ENCODE measurements around the gene TTN. TPM values are rescaled to one million over a fixed set of nuclear protein-coding genes. Genes with fewer than 3 reads are reported as not detected.

Gene TTN
- total and polyA plus RNA-seq, 10 of the 15 experiments (the other 5 are each of a cell fraction or from before 2014, with no cell fraction given): 0.15 to 9.0 (median 1.8) TPM

DNA sequence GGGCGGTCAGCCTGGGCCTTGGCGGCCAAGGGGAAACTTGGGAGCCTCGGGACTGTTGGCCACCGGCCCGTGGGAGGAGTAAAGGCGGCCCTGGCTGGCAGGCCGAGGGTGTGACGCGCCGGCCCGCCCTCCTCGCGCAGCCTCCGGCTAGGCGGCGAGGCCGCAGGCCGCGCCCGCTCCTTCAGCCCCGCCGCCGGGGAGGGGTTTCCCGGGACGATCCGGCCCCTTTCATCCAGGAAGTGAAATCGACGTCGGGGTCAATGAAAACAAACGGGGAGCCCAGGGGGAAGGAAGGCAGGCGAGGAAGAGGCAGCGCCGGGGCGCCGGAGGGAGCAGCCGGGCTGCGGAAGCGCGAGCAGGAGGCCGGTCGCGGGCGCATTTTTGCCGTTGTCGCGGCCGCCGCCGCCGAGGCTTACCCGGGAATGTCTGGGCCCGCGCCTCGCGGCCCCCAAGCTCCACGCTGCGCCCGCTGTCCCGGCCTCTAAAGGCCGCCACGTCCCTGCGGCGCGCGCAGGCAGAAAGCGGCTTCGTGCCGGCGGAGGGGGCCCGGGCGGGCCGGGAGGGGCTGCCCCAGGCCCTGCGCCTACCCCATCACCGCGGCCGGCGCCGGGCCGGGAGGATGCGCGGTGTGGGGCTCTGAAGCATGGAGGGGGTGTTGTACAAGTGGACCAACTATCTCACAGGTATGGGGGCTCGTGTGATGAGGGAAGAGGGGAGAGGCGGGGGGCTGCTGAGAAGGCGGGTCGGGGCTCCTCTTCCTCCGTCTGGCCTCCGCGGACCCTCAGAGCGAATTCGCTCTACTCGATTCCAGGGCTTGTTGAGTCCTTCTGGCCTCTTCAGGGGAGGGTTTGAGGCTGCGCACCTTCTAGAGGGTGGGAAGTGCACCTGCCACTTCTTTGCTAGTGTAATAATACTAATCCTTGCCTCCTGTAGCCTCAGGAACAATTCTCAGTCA lies 326.7 kb downstream of the TTN start, which contains the start of gene PLEKHA3 (continued):
- TF ChIP-seq RAD21 (IDR thresholded peaks at IDR 0.05; ENCODE audit: insufficient read depth, low read depth, low read length) (no peak), ZNF217 (IDR thresholded peaks at IDR 0.05) (no peak), RFX5 (IDR thresholded peaks at IDR 0.05; ENCODE audit: low read depth, low read length) (no peak), FOXM1 (IDR thresholded peaks at IDR 0.05; ENCODE audit: low read depth, low read length) (no peak), TCF12 (IDR thresholded peaks at IDR 0.05; ENCODE audit: low read depth, low read length) (no peak), STAT3 (IDR thresholded peaks at IDR 0.05; ENCODE audit: low read depth, low read length) (no peak), ZNF274 (IDR thresholded peaks at IDR 0.05; ENCODE audit: insufficient read depth, insufficient read length) (no peak), ZNF384 (IDR thresholded peaks at IDR 0.05; ENCODE audit: borderline replicate concordance, low read depth, low read length) (no peak), CHD4 (IDR thresholded peaks at IDR 0.05) (no peak), MTA2 (IDR thresholded peaks at IDR 0.05; ENCODE audit: low read depth) (no peak), SREBF1 (IDR thresholded peaks at IDR 0.05; ENCODE audit: low read length) (no peak), TAF1 (IDR thresholded peaks at IDR 0.05; ENCODE audit: borderline replicate concordance, low read depth, low read length) (peak; percentile 63; the same call in 1 of the 2 replicates), YY1 (IDR thresholded peaks at IDR 0.05; ENCODE audit: low read depth, low read length) (no peak), RELA (IDR thresholded peaks at IDR 0.05; ENCODE audit: borderline replicate concordance, partially characterized antibody) (peak; percentile 22), MTA3 (IDR thresholded peaks at IDR 0.05; ENCODE audit: borderline replicate concordance, low read length) (no peak), CBX5 (IDR thresholded peaks at IDR 0.05; ENCODE audit: low read depth) (0 out of 2 replicates have a peak, but pooled peaks have one; percentile 38), ZSCAN29 (IDR thresholded peaks at IDR 0.05) (no peak)
- TF ChIP-seq, protein P1, sequence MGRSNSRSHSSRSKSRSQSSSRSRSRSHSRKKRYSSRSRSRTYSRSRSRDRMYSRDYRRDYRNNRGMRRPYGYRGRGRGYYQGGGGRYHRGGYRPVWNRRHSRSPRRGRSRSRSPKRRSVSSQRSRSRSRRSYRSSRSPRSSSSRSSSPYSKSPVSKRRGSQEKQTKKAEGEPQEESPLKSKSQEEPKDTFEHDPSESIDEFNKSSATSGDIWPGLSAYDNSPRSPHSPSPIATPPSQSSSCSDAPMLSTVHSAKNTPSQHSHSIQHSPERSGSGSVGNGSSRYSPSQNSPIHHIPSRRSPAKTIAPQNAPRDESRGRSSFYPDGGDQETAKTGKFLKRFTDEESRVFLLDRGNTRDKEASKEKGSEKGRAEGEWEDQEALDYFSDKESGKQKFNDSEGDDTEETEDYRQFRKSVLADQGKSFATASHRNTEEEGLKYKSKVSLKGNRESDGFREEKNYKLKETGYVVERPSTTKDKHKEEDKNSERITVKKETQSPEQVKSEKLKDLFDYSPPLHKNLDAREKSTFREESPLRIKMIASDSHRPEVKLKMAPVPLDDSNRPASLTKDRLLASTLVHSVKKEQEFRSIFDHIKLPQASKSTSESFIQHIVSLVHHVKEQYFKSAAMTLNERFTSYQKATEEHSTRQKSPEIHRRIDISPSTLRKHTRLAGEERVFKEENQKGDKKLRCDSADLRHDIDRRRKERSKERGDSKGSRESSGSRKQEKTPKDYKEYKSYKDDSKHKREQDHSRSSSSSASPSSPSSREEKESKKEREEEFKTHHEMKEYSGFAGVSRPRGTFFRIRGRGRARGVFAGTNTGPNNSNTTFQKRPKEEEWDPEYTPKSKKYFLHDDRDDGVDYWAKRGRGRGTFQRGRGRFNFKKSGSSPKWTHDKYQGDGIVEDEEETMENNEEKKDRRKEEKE (IDR thresholded peaks at IDR 0.05): no peak
- TF ChIP-seq, protein P2, sequence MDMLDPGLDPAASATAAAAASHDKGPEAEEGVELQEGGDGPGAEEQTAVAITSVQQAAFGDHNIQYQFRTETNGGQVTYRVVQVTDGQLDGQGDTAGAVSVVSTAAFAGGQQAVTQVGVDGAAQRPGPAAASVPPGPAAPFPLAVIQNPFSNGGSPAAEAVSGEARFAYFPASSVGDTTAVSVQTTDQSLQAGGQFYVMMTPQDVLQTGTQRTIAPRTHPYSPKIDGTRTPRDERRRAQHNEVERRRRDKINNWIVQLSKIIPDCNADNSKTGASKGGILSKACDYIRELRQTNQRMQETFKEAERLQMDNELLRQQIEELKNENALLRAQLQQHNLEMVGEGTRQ (IDR thresholded peaks at IDR 0.05; ENCODE audit: borderline replicate concordance, low read depth, low read length): no peak
- TF ChIP-seq, protein P3, sequence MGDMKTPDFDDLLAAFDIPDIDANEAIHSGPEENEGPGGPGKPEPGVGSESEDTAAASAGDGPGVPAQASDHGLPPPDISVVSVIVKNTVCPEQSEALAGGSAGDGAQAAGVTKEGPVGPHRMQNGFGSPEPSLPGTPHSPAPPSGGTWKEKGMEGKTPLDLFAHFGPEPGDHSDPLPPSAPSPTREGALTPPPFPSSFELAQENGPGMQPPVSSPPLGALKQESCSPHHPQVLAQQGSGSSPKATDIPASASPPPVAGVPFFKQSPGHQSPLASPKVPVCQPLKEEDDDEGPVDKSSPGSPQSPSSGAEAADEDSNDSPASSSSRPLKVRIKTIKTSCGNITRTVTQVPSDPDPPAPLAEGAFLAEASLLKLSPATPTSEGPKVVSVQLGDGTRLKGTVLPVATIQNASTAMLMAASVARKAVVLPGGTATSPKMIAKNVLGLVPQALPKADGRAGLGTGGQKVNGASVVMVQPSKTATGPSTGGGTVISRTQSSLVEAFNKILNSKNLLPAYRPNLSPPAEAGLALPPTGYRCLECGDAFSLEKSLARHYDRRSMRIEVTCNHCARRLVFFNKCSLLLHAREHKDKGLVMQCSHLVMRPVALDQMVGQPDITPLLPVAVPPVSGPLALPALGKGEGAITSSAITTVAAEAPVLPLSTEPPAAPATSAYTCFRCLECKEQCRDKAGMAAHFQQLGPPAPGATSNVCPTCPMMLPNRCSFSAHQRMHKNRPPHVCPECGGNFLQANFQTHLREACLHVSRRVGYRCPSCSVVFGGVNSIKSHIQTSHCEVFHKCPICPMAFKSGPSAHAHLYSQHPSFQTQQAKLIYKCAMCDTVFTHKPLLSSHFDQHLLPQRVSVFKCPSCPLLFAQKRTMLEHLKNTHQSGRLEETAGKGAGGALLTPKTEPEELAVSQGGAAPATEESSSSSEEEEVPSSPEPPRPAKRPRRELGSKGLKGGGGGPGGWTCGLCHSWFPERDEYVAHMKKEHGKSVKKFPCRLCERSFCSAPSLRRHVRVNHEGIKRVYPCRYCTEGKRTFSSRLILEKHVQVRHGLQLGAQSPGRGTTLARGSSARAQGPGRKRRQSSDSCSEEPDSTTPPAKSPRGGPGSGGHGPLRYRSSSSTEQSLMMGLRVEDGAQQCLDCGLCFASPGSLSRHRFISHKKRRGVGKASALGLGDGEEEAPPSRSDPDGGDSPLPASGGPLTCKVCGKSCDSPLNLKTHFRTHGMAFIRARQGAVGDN (IDR thresholded peaks at IDR 0.05): peak; percentile 70

Measured in GM12878 (cell line).